Measurements from ENCODE around the gene LCE3A.

Gene LCE3A

GRCh38 chr1:152654110-152654509 is 31.2 kb upstream of the LCE3A start:
- H3K27ac ChIP-seq (ENCODE audit: low read depth, low read length) = no peak overlapping the region
- no peak overlapping the region for H3K9ac ChIP-seq (ENCODE audit: low read length)
- H3K27me3 ChIP-seq (ENCODE audit: low read length) = no peaks in the 10 kb centered on the region
- H3F3A ChIP-seq (ENCODE audit: insufficient read depth) = no peaks in the 10 kb centered on the region
- H4K20me1 ChIP-seq (ENCODE audit: low read depth, low read length) = no peaks in the 10 kb centered on the region
- H3K9me2 ChIP-seq (replicated peaks; ENCODE audit: insufficient read depth, low read length) = no peaks in the 10 kb centered on the region
- H3K9me3 ChIP-seq (ENCODE audit: insufficient read depth, low read length) = no peaks in the 10 kb centered on the region
- H3K36me3 ChIP-seq (ENCODE audit: low read length) = no peaks in the 10 kb centered on the region
- H2AFZ ChIP-seq (ENCODE audit: low read depth, low read length, severe bottlenecking) = no peak overlapping the region
- H3K4me2 ChIP-seq (ENCODE audit: low read depth, low read length, poor library complexity, severe bottlenecking) = no peak overlapping the region
- H3K4me3 ChIP-seq (ENCODE audit: insufficient read depth, low read length, poor library complexity, severe bottlenecking) = no peak overlapping the region
- no peaks in the 10 kb centered on the region for H3K79me2 ChIP-seq (ENCODE audit: insufficient read depth, low read length)
- peak; percentile 82 for TF ChIP-seq CTCF (IDR thresholded peaks at IDR 0.05; ENCODE audit: insufficient read depth, low read length, poor library complexity, severe bottlenecking)
- TF ChIP-seq EZH2phosphoT487 (conservative IDR thresholded peaks at IDR 0.05; ENCODE audit: low read length) = no peak

GRCh38 chr1:152646656-152647055 is 23.8 kb upstream of the LCE3A start:
- H3K4me3 ChIP-seq (ENCODE audit: insufficient read depth, low read length, poor library complexity, severe bottlenecking) = no peak overlapping the region
- TF ChIP-seq CTCF (IDR thresholded peaks at IDR 0.05; ENCODE audit: insufficient read depth, low read length, poor library complexity, severe bottlenecking) = no peak
- no peak for TF ChIP-seq EZH2phosphoT487 (conservative IDR thresholded peaks at IDR 0.05; ENCODE audit: low read length)
- H3K9me3 ChIP-seq (ENCODE audit: insufficient read depth, low read length) = no peaks in the 10 kb centered on the region
- H2AFZ ChIP-seq (ENCODE audit: low read depth, low read length, severe bottlenecking) = no peak overlapping the region
- H3K27ac ChIP-seq (ENCODE audit: low read depth, low read length) = no peak overlapping the region
- no peaks in the 10 kb centered on the region for H3K36me3 ChIP-seq (ENCODE audit: low read length)
- no peaks in the 10 kb centered on the region for H4K20me1 ChIP-seq (ENCODE audit: low read depth, low read length)
- H3K27me3 ChIP-seq (ENCODE audit: low read length) = no peaks in the 10 kb centered on the region; the same call in 1 of the 2 replicates
- H3K9ac ChIP-seq (ENCODE audit: low read length) = no peak overlapping the region
- H3K79me2 ChIP-seq (ENCODE audit: insufficient read depth, low read length) = no peaks in the 10 kb centered on the region
- H3K9me2 ChIP-seq (replicated peaks; ENCODE audit: insufficient read depth, low read length) = no peaks in the 10 kb centered on the region
- H3F3A ChIP-seq (ENCODE audit: insufficient read depth) = no peaks in the 10 kb centered on the region
- H3K4me2 ChIP-seq (ENCODE audit: low read depth, low read length, poor library complexity, severe bottlenecking) = no peak overlapping the region

- no peaks in the 10 kb centered on the region for H4K20me1 ChIP-seq (ENCODE audit: low read depth, low read length)
- no peak overlapping the region for H2AFZ ChIP-seq (ENCODE audit: low read depth, low read length, severe bottlenecking)
- H3K9me2 ChIP-seq (replicated peaks; ENCODE audit: insufficient read depth, low read length) = no peaks in the 10 kb centered on the region
- H3K27me3 ChIP-seq (ENCODE audit: low read length) = no peaks in the 10 kb centered on the region; the same call in 1 of the 2 replicates
- H3F3A ChIP-seq (ENCODE audit: insufficient read depth) = no peaks in the 10 kb centered on the region
- TF ChIP-seq CTCF (IDR thresholded peaks at IDR 0.05; ENCODE audit: insufficient read depth, low read length, poor library complexity, severe bottlenecking) = no peak
- TF ChIP-seq EZH2phosphoT487 (conservative IDR thresholded peaks at IDR 0.05; ENCODE audit: low read length) = no peak
- H3K27ac ChIP-seq (ENCODE audit: low read depth, low read length) = no peak overlapping the region
- no peaks in the 10 kb centered on the region for H3K79me2 ChIP-seq (ENCODE audit: insufficient read depth, low read length)
- H3K36me3 ChIP-seq (ENCODE audit: low read length) = no peaks in the 10 kb centered on the region
- no peak overlapping the region for H3K4me2 ChIP-seq (ENCODE audit: low read depth, low read length, poor library complexity, severe bottlenecking)
- H3K9ac ChIP-seq (ENCODE audit: low read length) = no peak overlapping the region
- H3K4me3 ChIP-seq (ENCODE audit: insufficient read depth, low read length, poor library complexity, severe bottlenecking) = no peak overlapping the region
- no peaks in the 10 kb centered on the region for H3K9me3 ChIP-seq (ENCODE audit: insufficient read depth, low read length)
Measured at GRCh38 chr1:152645146-152645545, 22.2 kb upstream of the LCE3A start.

Measured in SU-DHL-6 (cell line).